Ecto neural progenitor cell (in vitro differentiated cells): Measurements from ENCODE around the gene HPS6.
"Not testable (repeated sequence)": the region's sequence is repeated elsewhere in the genome, so short reads cannot be mapped to it uniquely, and the experiment has no call there.

Experiments used
- DNase-seq: peaks from one replicate; pipeline ENCODE4 v3.0.0-alpha.2; 2018; ENCODE audit warnings: low spot score

Gene HPS6

DNA sequence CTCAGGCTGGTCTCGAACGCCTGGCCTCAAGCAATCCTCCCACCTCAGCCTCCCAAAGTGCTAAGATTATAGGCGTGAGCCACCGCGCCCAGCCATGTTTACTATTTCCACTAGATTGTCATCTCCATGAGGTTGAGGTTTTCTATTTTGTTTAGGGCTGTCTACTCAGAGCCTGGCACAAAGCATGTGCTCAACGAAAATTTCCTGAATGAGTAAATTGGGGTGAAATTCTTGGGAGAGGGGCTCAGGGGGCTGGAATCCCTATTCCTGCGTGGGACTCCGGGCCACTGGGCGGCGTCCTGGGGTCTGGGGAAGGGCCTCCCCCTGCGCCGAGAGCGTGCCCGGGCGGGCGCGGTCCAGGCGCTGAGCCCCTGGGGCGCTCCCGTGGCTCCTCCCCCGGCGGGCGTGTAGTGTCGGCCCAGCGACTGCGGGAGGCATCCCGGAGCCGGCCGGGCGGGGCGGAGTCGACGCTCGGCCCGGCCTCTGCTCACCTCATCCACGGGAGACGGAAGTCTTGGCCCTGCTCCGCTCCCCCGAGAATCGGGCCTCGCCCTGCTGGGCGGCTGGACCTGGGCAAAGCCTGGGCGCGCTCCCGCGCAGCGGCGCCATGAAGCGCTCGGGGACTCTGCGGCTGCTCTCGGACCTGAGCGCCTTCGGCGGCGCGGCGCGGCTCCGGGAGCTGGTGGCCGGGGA, at the start of gene HPS6:
TSS of gene HPS6 (plus strand) at position 482 of the 693 bp plus-strand sequence. CDS start at position 608, 126 bp downstream.
- DNase-seq: peak; percentile 83

- no peak for DNase-seq
These were observed 48.7 kb upstream of the HPS6 start for GRCh38 chr10:102016416-102016815.

DNA sequence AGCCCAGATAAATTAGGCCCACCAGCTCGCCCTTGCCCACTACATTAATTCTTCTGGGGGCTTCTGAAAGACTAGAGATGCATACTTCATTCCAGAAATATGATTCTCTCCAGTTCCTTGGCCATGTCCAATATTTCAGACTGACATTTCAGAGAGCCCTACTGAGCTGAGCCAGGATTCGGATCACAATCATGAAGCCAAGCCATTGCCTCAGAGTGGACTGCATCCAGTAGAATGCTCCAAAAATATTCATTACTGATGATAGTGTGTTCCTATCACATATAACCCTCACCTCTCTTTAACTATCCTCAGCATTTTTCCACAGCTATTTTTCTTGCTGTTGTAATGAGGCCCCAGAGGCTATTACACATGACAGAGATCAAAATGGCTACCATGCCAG, 47.9 kb upstream of the HPS6 start:
- DNase-seq: no peak

DNA sequence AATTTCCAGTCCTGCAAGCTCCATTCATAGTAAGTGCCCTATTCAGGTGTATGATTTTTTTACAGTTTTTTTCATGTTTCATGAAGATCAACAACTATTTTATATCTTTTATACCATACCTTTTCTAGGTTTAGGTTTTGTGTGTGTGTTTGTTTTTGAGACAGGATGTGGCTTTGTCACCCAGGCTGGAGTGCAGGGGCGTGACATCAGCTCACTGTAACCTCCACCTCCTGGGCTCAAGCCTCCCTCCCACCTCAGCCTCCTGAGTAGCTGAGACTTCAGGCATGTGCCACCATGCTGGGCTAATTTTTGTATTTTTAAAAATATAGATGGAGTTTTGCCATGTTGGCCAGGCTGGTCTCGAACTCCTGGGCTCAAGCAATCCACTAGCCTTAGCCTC, 44.2 kb upstream of the HPS6 start:
- DNase-seq: no peak

GRCh38 chr10:102024799-102025198, 40.4 kb upstream of the HPS6 start:
- DNase-seq: no peak

- DNase-seq: no peak
These were observed 37.9 kb upstream of the HPS6 start for GRCh38 chr10:102027261-102027660.

- no peak for DNase-seq
These were observed 31.4 kb upstream of the HPS6 start for GRCh38 chr10:102033787-102034186.

DNA sequence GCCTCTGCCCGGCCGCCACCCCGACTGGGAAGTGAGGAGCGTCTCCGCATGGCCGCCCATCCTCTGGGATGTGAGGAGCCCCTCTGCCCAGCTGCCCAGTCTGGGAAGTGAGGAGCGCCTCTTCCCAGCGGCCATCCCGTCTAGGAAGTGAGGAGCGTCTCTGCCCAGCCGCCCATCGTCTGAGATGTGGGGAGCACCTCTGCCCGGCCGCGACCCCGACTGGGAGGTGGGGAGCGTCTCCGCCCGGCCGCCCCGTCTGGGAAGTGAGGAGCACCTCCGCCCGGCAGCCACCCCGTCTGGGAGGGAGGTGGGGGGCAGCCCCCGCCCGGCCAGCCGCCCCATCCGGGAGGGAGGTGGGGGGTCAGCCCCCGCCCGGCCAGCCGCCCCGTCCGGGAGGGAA, 29.3 kb upstream of the HPS6 start:
- DNase-seq: not testable (repeated sequence)

DNA sequence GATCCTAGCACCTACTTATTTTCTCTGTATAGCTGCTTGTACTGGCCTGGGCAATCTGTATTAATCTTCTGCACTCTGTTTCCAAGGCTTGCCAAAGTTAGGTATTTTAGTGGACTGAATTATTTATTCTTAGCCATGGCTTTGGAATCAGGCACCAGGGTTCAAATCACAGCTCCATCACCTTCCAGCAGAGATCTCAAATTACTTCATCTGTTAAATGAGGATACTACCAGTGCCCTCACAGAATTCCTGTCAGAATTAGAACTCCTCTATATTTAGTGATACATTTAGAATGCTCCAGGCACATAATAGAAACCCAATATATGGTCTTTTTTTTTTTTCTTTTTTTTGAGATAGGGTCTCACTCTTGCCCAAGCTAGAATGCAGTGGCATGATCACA, 26.7 kb upstream of the HPS6 start:
- no peak for DNase-seq

DNA sequence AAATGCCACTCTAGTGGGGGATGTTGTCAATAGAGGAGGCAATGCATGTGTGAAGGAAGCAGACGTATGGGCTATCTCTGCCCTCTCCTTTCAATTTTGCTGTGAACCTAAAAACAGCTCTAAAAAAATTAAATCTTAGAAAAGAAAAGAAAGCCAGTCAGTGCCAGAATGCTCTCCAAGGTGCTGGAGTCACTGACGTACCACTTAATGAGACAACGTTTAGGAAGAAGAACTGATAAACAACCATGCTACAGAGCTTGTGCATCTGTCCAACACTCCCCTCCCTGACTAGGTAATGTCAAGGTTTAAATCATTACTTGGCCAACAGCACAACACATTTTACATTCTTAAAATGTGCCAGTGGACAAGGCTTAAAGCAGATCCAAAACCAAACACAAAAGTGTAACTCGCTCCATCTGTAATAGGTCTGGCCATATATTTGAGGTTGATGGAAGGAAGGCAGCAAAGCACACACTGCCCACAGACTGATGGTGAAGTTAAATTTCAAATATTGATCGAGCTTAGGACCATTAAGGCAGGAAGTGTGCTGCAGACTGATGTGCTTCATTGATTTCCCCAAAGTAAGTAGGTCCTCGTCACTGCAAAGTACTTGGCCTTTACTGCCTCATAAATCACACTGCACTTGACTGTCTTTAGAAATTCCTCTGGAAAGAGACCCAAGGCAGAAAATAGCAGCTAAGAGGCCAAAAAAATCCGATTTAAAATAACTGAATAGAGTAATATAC, 24.7 kb upstream of the HPS6 start:
- no peak for DNase-seq

DNA sequence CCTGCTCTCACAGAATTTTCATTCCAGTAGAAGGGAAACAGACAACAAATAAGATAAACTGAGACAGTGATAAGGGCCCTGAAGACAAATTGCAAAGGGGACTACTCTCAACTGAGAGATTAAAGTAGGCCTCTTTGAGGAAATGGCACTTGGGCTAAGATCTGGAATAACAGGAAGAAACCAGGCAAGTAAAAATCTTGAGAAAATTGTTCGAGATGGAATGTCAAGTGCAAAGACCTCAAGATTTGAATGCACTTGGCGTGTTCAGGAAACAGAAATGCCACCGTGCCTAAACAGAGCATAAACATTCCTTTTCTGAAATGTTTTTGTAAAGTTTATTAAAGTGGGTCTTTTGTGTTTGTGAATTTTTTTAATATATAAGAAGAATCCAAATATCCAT, 19.9 kb upstream of the HPS6 start:
- no peak for DNase-seq

DNA sequence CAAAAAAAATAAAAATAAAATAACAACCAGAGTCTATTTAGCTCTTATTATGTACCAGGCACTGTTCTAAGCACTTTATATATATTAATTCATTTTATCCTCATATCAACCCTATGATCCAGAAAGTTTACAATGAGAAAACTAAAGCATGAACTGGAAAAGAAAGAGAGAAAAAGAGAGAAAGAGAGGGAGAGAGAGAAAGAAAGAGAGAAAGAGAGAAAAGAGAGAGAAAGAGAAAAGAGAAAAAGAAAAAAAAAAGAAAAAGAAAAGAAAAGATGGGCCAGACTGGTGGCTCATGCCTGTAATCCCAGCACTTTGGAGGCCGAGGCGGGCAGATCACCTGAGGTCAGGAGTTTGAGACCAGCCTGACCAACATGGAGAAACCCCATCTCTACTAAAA, 19.1 kb upstream of the HPS6 start:
- no peak for DNase-seq

GRCh38 chr10:102054881-102055646, 10.1 kb upstream of the HPS6 start:
- DNase-seq: not testable (repeated sequence)

DNA sequence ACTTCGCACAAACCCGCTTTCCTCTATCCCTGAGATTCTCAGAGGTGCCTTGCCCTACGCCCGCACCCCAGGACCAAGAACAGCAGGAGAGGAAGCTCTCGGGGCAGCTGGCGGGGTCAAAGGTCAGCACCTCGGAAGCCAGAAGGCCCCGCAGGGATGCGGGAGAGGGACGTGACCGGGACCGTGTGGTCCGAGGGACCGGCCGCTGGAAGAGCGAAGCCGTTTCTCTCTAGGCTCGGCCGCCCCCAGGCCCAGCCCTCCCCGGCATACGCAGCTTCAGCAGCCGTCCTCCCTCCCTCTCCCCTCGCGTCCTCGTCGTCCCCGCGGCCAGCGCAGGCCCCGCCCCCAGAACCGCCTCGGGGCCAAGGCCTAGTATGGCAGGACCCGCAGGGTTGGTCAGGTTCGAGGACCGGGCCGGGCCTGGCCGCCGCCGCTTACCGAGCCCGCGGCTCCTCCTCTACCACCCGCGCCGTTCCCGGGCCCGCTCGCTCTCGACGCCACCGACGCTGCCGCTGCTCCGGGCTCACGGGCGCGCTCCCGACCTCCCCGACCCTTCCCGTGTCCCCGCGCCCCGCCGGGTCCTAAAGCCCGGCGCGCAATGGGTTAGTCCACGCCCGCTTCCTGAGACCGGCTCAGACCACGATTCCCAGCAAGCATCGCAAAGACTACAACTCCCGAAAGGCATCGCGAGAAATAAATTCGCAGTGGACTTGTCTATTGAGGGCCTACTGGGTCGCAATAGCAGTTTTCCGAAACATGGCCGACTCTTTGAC, 9.3 kb upstream of the HPS6 start, which contains the start of gene ARMH3:
TSS of gene ARMH3 (minus strand) at position 527 of the 773 bp plus-strand sequence. CDS start 16,059 bp downstream, outside the sequence.
- DNase-seq: peak; percentile 95

- DNase-seq: no peak
These were observed 5.2 kb upstream of the HPS6 start for GRCh38 chr10:102059987-102060386.

GRCh38 chr10:102064503-102064867, 664 bp upstream of the HPS6 start:
- no peak for DNase-seq

DNA sequence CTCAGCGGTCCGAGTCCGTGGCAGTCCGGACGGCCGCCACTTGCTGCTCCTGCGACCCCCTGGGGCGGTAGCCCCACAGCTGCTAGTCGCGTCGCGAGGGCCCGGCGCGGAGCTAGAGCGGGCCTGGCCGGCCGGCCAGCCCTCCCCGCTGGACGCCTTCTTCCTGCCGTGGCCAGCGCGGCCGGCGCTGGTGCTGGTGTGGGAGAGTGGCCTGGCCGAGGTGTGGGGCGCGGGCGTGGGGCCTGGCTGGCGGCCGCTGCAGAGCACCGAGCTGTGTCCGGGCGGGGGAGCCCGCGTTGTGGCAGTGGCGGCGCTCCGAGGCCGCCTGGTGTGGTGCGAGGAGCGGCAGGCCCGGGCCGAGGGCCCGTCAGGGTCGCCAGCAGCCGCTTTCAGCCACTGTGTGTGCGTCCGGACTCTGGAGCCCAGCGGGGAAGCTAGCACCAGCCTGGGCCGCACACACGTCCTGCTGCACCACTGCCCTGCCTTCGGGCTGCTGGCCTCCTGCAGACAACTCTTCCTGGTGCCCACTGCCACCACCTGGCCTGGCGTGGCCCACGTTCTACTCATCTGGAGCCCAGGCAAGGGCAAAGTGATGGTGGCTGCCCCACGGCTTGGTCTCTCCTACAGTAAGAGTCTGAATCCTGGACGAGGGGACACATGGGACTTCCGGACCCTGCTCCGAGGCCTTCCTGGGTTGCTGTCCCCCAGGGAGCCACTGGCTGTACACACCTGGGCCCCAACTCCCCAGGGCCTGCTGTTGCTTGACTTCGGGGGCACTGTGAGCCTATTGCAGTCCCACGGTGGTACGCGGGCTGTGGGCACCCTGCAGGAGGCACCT, 631 bp downstream of the HPS6 start:
- DNase-seq: peak; percentile 70

DNA sequence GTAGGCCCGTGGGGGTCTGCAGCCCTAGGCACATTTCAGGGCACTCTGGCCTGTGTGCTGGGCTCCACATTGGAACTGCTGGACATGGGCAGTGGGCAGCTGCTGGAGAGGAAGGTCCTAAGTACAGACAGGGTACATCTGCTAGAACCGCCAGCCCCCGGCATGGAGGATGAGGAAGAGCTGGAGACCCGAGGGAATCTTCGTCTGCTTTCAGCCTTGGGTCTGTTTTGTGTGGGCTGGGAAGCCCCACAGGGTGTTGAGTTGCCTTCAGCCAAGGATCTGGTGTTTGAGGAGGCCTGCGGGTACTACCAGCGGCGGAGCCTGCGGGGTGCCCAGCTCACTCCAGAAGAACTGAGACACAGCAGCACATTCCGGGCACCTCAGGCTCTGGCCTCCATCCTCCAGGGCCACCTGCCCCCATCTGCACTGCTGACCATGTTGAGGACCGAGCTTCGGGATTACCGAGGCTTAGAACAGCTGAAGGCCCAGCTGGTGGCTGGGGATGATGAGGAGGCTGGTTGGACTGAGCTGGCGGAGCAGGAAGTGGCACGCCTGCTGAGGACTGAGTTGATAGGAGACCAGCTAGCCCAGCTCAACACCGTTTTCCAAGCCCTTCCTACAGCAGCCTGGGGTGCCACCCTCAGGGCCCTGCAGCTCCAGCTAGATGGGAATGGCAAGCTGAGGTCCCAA, 1.4 kb downstream of the HPS6 start:
- DNase-seq: no peak

DNA sequence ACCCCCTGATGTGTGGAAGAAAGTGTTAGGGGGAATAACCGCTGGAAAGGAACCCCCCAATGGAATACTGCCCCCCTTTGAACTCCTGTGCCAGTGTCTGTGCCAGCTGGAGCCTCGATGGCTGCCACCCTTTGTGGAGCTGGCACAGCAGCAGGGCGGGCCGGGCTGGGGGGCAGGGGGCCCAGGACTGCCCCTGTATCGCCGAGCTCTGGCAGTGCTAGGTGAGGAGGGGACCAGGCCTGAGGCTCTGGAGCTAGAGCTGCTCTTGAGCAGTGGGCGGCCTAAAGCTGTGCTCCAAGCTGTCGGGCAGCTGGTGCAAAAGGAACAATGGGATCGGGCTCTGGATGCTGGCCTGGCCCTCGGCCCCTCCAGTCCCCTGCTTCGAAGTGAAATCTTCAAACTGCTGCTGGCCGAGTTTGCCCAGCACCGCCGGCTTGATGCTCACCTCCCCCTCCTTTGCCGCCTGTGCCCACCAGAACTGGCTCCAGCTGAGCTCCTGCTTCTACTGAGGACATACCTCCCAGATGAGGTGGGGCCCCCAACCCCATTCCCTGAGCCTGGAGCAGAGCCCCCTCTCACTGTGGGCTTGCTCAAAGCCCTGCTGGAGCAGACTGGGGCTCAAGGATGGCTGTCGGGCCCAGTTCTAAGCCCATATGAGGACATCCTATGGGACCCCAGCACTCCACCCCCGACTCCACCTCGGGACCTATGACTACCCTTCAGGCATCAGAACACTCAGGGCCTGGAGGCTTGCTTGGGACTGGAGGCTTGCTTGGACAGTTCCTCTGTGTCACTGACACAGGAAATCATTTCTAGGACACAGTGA, 2.2 kb downstream of the HPS6 start:
- DNase-seq: no peak

DNA sequence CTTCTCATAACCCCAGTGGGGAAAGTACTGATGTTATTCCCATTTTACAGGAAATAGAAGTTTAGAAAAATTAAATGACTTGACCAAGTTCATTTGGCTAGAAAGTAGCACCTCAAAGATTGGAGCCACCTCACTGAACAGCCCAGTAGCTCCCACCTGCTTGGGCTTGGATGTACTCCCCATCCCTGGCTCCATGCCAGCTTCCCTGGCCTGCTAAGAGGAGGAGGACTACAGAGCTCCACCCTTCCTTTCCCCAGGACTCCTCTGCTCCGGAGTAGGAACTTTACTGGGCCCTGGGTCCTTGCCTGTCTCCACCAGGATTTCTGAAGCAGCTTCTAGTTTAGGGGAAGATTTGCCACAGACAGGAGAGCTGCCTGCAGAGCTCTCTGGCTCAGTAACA, 3.1 kb downstream of the HPS6 start:
- DNase-seq: no peak
